ENCODE results near the gene GALNTL6. TPM values are rescaled to one million over a fixed set of nuclear protein-coding genes. Genes with fewer than 3 reads are reported as not detected.

Gene GALNTL6
- polyA plus RNA-seq, 1 donor (not counting 4 experiments of a cell fraction or from before 2014, with no cell fraction given): not detected

GRCh38 chr4:172750910-172751309 lies 937.7 kb downstream of the GALNTL6 start:
- dilution Hi-C loops (cut with MboI; ENCODE audit: extremely low pct_ligation_motif_present, low sequenced_read_pairs): no loop called here
- DNase-seq (ENCODE audit: low read depth, low spot score) (no peak), FAIRE-seq (no peak)
- no peak overlapping the region for H3K9ac ChIP-seq (ENCODE audit: control insufficient read depth, extremely low read depth, insufficient read depth, low read length)
- no peaks in the 10 kb centered on the region for H3K79me2 ChIP-seq (ENCODE audit: control insufficient read depth, insufficient read depth, low read length)
- no peak overlapping the region for H3K27ac ChIP-seq (ENCODE audit: control insufficient read depth, insufficient read depth, low read length)
- no peaks in the 10 kb centered on the region for H3K9me1 ChIP-seq (ENCODE audit: control insufficient read depth, extremely low read depth, insufficient read depth, low read length)
- H3K36me3 ChIP-seq (ENCODE audit: control insufficient read depth in 2 of 2, extremely low read depth in 1 of 2, insufficient read depth in 2 of 2, low read length in 2 of 2): no peaks in the 10 kb centered on the region
- no peaks in the 10 kb centered on the region for H3K9me3 ChIP-seq (ENCODE audit: control insufficient read depth, low read depth, low read length)
- H3K4me3 ChIP-seq (ENCODE audit: control insufficient read depth in 2 of 3, extremely low read depth in 1 of 3, insufficient read depth in 2 of 3, low read depth in 1 of 3, low read length in 3 of 3): no peak overlapping the region
- TF ChIP-seq, protein P1, sequence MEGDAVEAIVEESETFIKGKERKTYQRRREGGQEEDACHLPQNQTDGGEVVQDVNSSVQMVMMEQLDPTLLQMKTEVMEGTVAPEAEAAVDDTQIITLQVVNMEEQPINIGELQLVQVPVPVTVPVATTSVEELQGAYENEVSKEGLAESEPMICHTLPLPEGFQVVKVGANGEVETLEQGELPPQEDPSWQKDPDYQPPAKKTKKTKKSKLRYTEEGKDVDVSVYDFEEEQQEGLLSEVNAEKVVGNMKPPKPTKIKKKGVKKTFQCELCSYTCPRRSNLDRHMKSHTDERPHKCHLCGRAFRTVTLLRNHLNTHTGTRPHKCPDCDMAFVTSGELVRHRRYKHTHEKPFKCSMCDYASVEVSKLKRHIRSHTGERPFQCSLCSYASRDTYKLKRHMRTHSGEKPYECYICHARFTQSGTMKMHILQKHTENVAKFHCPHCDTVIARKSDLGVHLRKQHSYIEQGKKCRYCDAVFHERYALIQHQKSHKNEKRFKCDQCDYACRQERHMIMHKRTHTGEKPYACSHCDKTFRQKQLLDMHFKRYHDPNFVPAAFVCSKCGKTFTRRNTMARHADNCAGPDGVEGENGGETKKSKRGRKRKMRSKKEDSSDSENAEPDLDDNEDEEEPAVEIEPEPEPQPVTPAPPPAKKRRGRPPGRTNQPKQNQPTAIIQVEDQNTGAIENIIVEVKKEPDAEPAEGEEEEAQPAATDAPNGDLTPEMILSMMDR (optimal IDR thresholded peaks at IDR 0.05 in 1 of 3, IDR thresholded peaks at IDR 0.05 in 1 of 3, conservative IDR thresholded peaks at IDR 0.05 in 1 of 3; ENCODE audit: extremely low read depth in 1 of 3, insufficient read depth in 2 of 3, low read length in 3 of 3): no peak
- no peak for TF ChIP-seq EZH2 (IDR thresholded peaks at IDR 0.05; ENCODE audit: low read length)
- no peak overlapping the region for H2AFZ ChIP-seq (ENCODE audit: control insufficient read depth, low read length)
- no peaks in the 10 kb centered on the region for H4K20me1 ChIP-seq (ENCODE audit: control insufficient read depth, extremely low read depth, insufficient read depth, low read length)
- H3K27me3 ChIP-seq (ENCODE audit: control insufficient read depth, extremely low read depth, insufficient read depth, low read length): no peaks in the 10 kb centered on the region
- no peak overlapping the region for H3K4me2 ChIP-seq (ENCODE audit: control insufficient read depth, extremely low read depth, insufficient read depth, low read depth, low read length)
- no peaks in the 10 kb centered on the region for H3K4me1 ChIP-seq (ENCODE audit: control insufficient read depth, extremely low read depth, insufficient read depth, low read length)

- H4K20me1 ChIP-seq (ENCODE audit: control insufficient read depth, extremely low read depth, insufficient read depth, low read length): no peaks in the 10 kb centered on the region
- H3K9me3 ChIP-seq (ENCODE audit: control insufficient read depth, low read depth, low read length): no peaks in the 10 kb centered on the region
- no peak for DNase-seq (ENCODE audit: low read depth, low spot score)
- no peaks in the 10 kb centered on the region for H3K4me1 ChIP-seq (ENCODE audit: control insufficient read depth, extremely low read depth, insufficient read depth, low read length)
- H3K9ac ChIP-seq (ENCODE audit: control insufficient read depth, extremely low read depth, insufficient read depth, low read length): no peak overlapping the region
- H3K4me3 ChIP-seq (ENCODE audit: control insufficient read depth in 2 of 3, extremely low read depth in 1 of 3, insufficient read depth in 2 of 3, low read depth in 1 of 3, low read length in 3 of 3): no peak overlapping the region
- H3K36me3 ChIP-seq (ENCODE audit: control insufficient read depth in 2 of 2, extremely low read depth in 1 of 2, insufficient read depth in 2 of 2, low read length in 2 of 2): no peaks in the 10 kb centered on the region
- H3K79me2 ChIP-seq (ENCODE audit: control insufficient read depth, insufficient read depth, low read length): no peaks in the 10 kb centered on the region
- TF ChIP-seq, protein P1 (optimal IDR thresholded peaks at IDR 0.05 in 1 of 3, IDR thresholded peaks at IDR 0.05 in 1 of 3, conservative IDR thresholded peaks at IDR 0.05 in 1 of 3; ENCODE audit: extremely low read depth in 1 of 3, insufficient read depth in 2 of 3, low read length in 3 of 3): no peak
- no peak for TF ChIP-seq EZH2 (IDR thresholded peaks at IDR 0.05; ENCODE audit: low read length)
- no peaks in the 10 kb centered on the region for H3K9me1 ChIP-seq (ENCODE audit: control insufficient read depth, extremely low read depth, insufficient read depth, low read length)
- no peak overlapping the region for H3K27ac ChIP-seq (ENCODE audit: control insufficient read depth, insufficient read depth, low read length)
- no peak for FAIRE-seq
- dilution Hi-C loops (cut with MboI; ENCODE audit: extremely low pct_ligation_motif_present, low sequenced_read_pairs): no loop called here
- no peak overlapping the region for H2AFZ ChIP-seq (ENCODE audit: control insufficient read depth, low read length)
- no peaks in the 10 kb centered on the region for H3K27me3 ChIP-seq (ENCODE audit: control insufficient read depth, extremely low read depth, insufficient read depth, low read length)
- no peak overlapping the region for H3K4me2 ChIP-seq (ENCODE audit: control insufficient read depth, extremely low read depth, insufficient read depth, low read depth, low read length)
Measured at GRCh38 chr4:172751550-172751949, 938.3 kb downstream of the GALNTL6 start.

All from keratinocyte (primary cell).